GM19324 (cell line): ENCODE results near the gene UROC1.

Experiments
- ATAC-seq: cut with Tn5 transposase; IDR thresholded peaks from one replicate; pipeline ENCODE4 v1.9.1; 2021; ENCODE audit warnings: mild to moderate bottlenecking, moderate library complexity; ENCODE audit not compliant: unreplicated experiment, low FRiP score

Gene UROC1

GRCh38 chr3:126482503-126483255, 34.9 kb downstream of the UROC1 start:
- no peak for ATAC-seq

GRCh38 chr3:126481808-126482502, 35.6 kb downstream of the UROC1 start:
- ATAC-seq, result no peak

- ATAC-seq, result no peak
These were observed 36.7 kb downstream of the UROC1 start for GRCh38 chr3:126480861-126481260.

GRCh38 chr3:126480206-126480605, 37.4 kb downstream of the UROC1 start:
- no peak for ATAC-seq

- no peak for ATAC-seq
These were observed 37.9 kb downstream of the UROC1 start for GRCh38 chr3:126479642-126480041.

GRCh38 chr3:126478581-126479310, 38.8 kb downstream of the UROC1 start:
- ATAC-seq, result no peak

GRCh38 chr3:126477061-126477380, 40.6 kb downstream of the UROC1 start:
- ATAC-seq, result no peak

GRCh38 chr3:126476166-126477060, 41.2 kb downstream of the UROC1 start:
- ATAC-seq, result peak; percentile 6

- ATAC-seq, result peak; percentile 89
These were observed 42.0 kb downstream of the UROC1 start, which contains the start of gene ZXDC for GRCh38 chr3:126475413-126476114. ZXDC (minus strand) TSS chr3:126475891; CDS start chr3:126475865, 26 bp downstream.

GRCh38 chr3:126474498-126475412, 42.8 kb downstream of the UROC1 start:
- peak; percentile 5 for ATAC-seq

GRCh38 chr3:126473292-126474168, 44.0 kb downstream of the UROC1 start:
- ATAC-seq, result no peak

- ATAC-seq, result no peak
These were observed 45.1 kb downstream of the UROC1 start for GRCh38 chr3:126472277-126473006.

GRCh38 chr3:126469479-126469878, 48.1 kb downstream of the UROC1 start:
- no peak for ATAC-seq

GRCh38 chr3:126468028-126468891, 49.3 kb downstream of the UROC1 start:
- ATAC-seq, result no peak

GRCh38 chr3:126467611-126467955, 50.0 kb downstream of the UROC1 start:
- no peak for ATAC-seq

- ATAC-seq, result no peak
These were observed 50.5 kb downstream of the UROC1 start for GRCh38 chr3:126466886-126467610.
